ENCODE measurements around the gene TNFSF10. TPM values are rescaled to one million over a fixed set of nuclear protein-coding genes. Genes with fewer than 3 reads are reported as not detected.

Gene TNFSF10
- total and polyA plus RNA-seq, 10 of the 15 experiments (the other 5 are each of a cell fraction or from before 2014, with no cell fraction given), result 2.1 to 12.3 (median 4.4) TPM

GRCh38 chr3:172544404-172544803, 21.2 kb upstream of the TNFSF10 start (continued):
- TF ChIP-seq PRDM15 (CRISPR knock-in tag; IDR thresholded peaks at IDR 0.05) (no peak), SKIL (IDR thresholded peaks at IDR 0.05; ENCODE audit: low read depth, poor library complexity, severe bottlenecking) (no peak), SIN3A (IDR thresholded peaks at IDR 0.05; ENCODE audit: low read depth, low read length) (no peak), GABPA (IDR thresholded peaks at IDR 0.05; ENCODE audit: low read depth) (no peak), YY1 (IDR thresholded peaks at IDR 0.05; ENCODE audit: low read depth, low read length) (no peak), SMAD5 (IDR thresholded peaks at IDR 0.05; ENCODE audit: low read depth) (no peak)

DNA sequence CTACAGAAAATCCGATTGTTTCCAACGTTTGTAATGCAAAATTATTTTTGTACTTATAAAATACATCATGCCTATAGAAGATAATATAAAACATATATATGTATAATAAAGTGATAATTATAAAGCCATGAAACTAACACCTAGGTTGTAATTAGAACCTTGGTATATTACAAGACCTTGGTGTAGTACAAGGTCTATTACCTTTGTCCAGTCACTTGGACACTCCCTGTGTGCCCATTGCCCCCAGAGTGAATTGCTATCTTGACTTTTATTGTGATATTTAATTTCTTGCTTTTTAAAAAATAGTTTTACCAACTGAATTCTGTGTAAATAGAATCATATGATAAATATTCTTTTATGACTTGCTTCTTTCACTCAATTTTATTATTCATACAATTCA, 20.7 kb upstream of the TNFSF10 start:
- POLR2A ChIA-PET, result no interaction called here
- Histone ChIP-seq H3K27me3 (replicated peaks in 1 of 2; ENCODE audit: control insufficient read depth in 2 of 2, insufficient read depth in 2 of 2, low read length in 1 of 2) (no peaks in the 10 kb centered on the region), H4K20me1 (ENCODE audit: control insufficient read depth, insufficient read depth) (no peaks in the 10 kb centered on the region), H3K9me3 (replicated peaks; ENCODE audit: control insufficient read depth, insufficient read depth, low read length) (no peaks in the 10 kb centered on the region), H3K4me1 (ENCODE audit: control insufficient read depth, insufficient read depth, low read length) (peaks cover 11% of the 10 kb centered on the region), H3K36me3 (ENCODE audit: control insufficient read depth in 2 of 2, insufficient read depth in 2 of 2, low read length in 1 of 2) (no peaks in the 10 kb centered on the region), H3K9ac (ENCODE audit: control insufficient read depth, insufficient read depth, low read length) (no peak overlapping the region), H3K79me2 (ENCODE audit: control insufficient read depth, insufficient read depth, low read length) (no peaks in the 10 kb centered on the region), H3K4me2 (ENCODE audit: control insufficient read depth, insufficient read depth) (no peak overlapping the region), H3K27ac (ENCODE audit: control insufficient read depth, insufficient read depth) (no peak overlapping the region), H3K4me3 (no peak overlapping the region), H2AFZ (ENCODE audit: control insufficient read depth, low read depth, low read length) (no peak overlapping the region)
- intact Hi-C loops (cut with micrococcal nuclease; ENCODE audit: unreplicated experiment) (no loop called here), in situ Hi-C loops (cut with MboI) (no loop called here)
- SMC1A ChIA-PET (ENCODE audit: uncharacterized antibody, unreplicated experiment), result no interaction called here
- 88% methylated on average over 2 of the region's 2 CpGs for WGBS (ENCODE audit: insufficient coverage, insufficient replicate concordance, low lambda C conversion rate, missing lambda C conversion rate)
- DNase-seq (ENCODE audit: low read depth, low spot score), result no peak
- BruUV-seq (replicated peaks), result no TSS peak
- CTCF ChIA-PET, result interaction anchor here (0.6 kb wide), 1 partner anchor 47 kb away, joined by 3 read pairs; no protein-coding TSS in a partner anchor
- RAD21 ChIA-PET (ENCODE audit: unreplicated experiment), result no interaction called here
- FAIRE-seq, result no peak
- ATAC-seq, result no peak
- TF ChIP-seq, protein P1, sequence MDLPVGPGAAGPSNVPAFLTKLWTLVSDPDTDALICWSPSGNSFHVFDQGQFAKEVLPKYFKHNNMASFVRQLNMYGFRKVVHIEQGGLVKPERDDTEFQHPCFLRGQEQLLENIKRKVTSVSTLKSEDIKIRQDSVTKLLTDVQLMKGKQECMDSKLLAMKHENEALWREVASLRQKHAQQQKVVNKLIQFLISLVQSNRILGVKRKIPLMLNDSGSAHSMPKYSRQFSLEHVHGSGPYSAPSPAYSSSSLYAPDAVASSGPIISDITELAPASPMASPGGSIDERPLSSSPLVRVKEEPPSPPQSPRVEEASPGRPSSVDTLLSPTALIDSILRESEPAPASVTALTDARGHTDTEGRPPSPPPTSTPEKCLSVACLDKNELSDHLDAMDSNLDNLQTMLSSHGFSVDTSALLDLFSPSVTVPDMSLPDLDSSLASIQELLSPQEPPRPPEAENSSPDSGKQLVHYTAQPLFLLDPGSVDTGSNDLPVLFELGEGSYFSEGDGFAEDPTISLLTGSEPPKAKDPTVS (IDR thresholded peaks at IDR 0.05; ENCODE audit: low read depth, low read length), result no peak
- TF ChIP-seq MEF2A (IDR thresholded peaks at IDR 0.05; ENCODE audit: insufficient read depth, low read depth, low read length) (no peak), RCOR1 (conservative IDR thresholded peaks at IDR 0.05; ENCODE audit: low read depth, low read length) (no peak), SMC3 (IDR thresholded peaks at IDR 0.05; ENCODE audit: borderline replicate concordance, low read length) (no peak), PAX5 (IDR thresholded peaks at IDR 0.05; ENCODE audit: borderline replicate concordance, low read depth, low read length) (no peak), MTA3 (IDR thresholded peaks at IDR 0.05; ENCODE audit: borderline replicate concordance, low read length) (no peak), CTCF (IDR thresholded peaks at IDR 0.05 in 2 of 3, conservative IDR thresholded peaks at IDR 0.05 in 1 of 3; ENCODE audit: control insufficient read depth in 2 of 3, extremely low read depth in 1 of 3, insufficient read depth in 1 of 3, low read depth in 3 of 3, low read length in 3 of 3) (no peak), NFYA (IDR thresholded peaks at IDR 0.05; ENCODE audit: borderline replicate concordance, low read depth, low read length) (no peak), KAT2A (conservative IDR thresholded peaks at IDR 0.05; ENCODE audit: control insufficient read depth, low read depth, low read length) (no peak)

Data from GM12878 (cell line).